ENCODE measurements around the gene MORN1. TPM values are rescaled to one million over a fixed set of nuclear protein-coding genes. Genes with fewer than 3 reads are reported as not detected.

MORN1 gene
- total RNA-seq, 6 experiments from 2014 or later = 3.1 to 7.1 (median 4.5) TPM

- ATAC-seq = no peak
- TF ChIP-seq POLR2A (IDR thresholded peaks at IDR 0.05) (no peak), CTCF (IDR thresholded peaks at IDR 0.05) (no peak)
- Histone ChIP-seq H3K27me3 (no peaks in the 10 kb centered on the region), H3K9me3 (no peaks in the 10 kb centered on the region), H3K27ac (no peak overlapping the region), H3K36me3 (no peaks in the 10 kb centered on the region), H3K4me3 (no peak overlapping the region), H3K4me1 (no peaks in the 10 kb centered on the region)
- WGBS (ENCODE audit: insufficient coverage, low coverage, low lambda C conversion rate, missing lambda C conversion rate) = 80% methylated on average over 6 of the region's 21 CpGs
- DNase-seq = peak in 2 of 3 donors; percentile 17 to 45
- intact Hi-C loops (cut with DNase I) = no loop called here
These were observed 38.3 kb downstream of the MORN1 start for GRCh38 chr1:2352897-2353550.

- no peak overlapping the region for H3K27ac ChIP-seq
- DNase-seq = peak in 2 of 3 donors; percentile 13 to 42
- intact Hi-C loops (cut with DNase I) = no loop called here
- 95% methylated on average over 3 of the region's 11 CpGs for whole genome bisulfite sequencing (ENCODE audit: insufficient coverage, low coverage, low lambda C conversion rate, missing lambda C conversion rate)
- H3K27me3 ChIP-seq = no peaks in the 10 kb centered on the region
- TF ChIP-seq CTCF (IDR thresholded peaks at IDR 0.05) = no peak
- no peak for TF ChIP-seq POLR2A (IDR thresholded peaks at IDR 0.05)
- H3K36me3 ChIP-seq = no peaks in the 10 kb centered on the region
- no peaks in the 10 kb centered on the region for H3K4me1 ChIP-seq
- no peak for ATAC-seq
- no peaks in the 10 kb centered on the region for H3K9me3 ChIP-seq
- no peak overlapping the region for H3K4me3 ChIP-seq
These were observed 38.9 kb downstream of the MORN1 start for GRCh38 chr1:2352341-2352896.

DNA sequence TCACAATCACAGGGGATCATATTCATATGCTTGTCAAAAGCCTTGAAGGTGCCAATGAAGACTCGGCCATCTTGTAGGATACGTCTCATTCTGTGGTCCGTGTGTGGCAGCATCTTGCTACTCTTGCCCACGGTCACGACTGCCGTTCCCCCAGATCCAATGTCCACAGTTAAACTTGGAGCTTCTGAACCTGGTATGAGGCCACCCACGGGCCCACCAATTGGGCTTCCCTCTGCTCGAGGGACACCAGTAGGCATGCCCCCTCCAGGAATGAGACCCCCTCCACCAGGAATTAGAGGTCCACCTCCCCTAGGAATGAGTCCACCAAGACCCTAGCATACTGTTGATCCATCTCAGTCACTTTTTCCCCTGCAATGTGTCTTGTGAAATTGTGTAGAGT, 39.6 kb downstream of the MORN1 start:
- intact Hi-C loops (cut with DNase I) = no loop called here
- TF ChIP-seq POLR2A (IDR thresholded peaks at IDR 0.05) = no peak
- TF ChIP-seq CTCF (IDR thresholded peaks at IDR 0.05) = no peak
- no peaks in the 10 kb centered on the region for H3K4me1 ChIP-seq
- H3K36me3 ChIP-seq = no peaks in the 10 kb centered on the region
- no peak for ATAC-seq
- H3K27me3 ChIP-seq = no peaks in the 10 kb centered on the region
- no CpG with 5 or more reads among the region's 8 CpGs for WGBS (ENCODE audit: insufficient coverage, low coverage, low lambda C conversion rate, missing lambda C conversion rate)
- peak in 1 of 3 donors; percentile 4 for DNase-seq
- no peak overlapping the region for H3K4me3 ChIP-seq
- no peak overlapping the region for H3K27ac ChIP-seq
- no peaks in the 10 kb centered on the region for H3K9me3 ChIP-seq

DNA sequence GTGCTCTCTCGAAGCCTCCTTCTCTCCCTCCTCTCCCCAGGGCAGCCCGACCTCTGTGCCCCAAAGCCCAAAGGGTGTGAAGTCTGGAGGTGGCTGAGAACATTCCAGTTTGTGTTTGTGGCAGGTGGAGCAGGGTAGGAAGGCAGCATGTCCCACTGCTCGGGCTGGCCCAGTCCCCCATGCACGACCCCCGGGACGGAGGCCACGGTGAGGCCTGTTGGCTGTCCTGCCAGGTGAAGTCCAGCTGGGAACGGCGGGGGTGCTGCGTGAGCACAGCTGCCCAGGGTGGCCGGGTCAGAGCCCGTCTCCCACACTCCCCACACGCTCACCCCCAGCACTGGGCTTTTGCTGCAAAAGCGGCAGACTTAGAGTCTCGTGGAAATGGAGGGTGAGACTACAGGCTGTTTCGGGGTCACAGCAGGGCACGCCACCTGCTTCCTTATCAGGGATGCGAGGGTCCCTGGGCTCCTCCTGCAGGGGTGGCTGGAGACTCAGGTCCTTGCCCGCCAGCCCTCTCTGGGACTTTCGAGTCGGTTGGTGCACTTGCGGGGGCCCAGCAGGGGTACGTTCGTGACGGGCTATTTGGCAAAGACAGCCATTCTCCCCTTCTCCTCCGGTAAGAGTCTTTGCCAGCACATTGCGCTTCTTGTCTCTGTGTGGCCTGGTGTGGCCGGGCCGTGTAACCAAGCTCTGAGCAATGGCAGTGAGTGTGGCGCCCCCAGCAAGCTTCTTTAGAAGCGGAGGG, 40.3 kb downstream of the MORN1 start:
- 71% methylated on average over 5 of the region's 31 CpGs for WGBS (ENCODE audit: insufficient coverage, low coverage, low lambda C conversion rate, missing lambda C conversion rate)
- no peak overlapping the region for H3K4me3 ChIP-seq
- no peaks in the 10 kb centered on the region for H3K4me1 ChIP-seq
- no peaks in the 10 kb centered on the region for H3K36me3 ChIP-seq
- TF ChIP-seq CTCF (IDR thresholded peaks at IDR 0.05) (no peak), POLR2A (IDR thresholded peaks at IDR 0.05) (no peak)
- ATAC-seq = no peak
- H3K27ac ChIP-seq = no peak overlapping the region
- no peaks in the 10 kb centered on the region for H3K9me3 ChIP-seq
- no peaks in the 10 kb centered on the region for H3K27me3 ChIP-seq
- intact Hi-C loops (cut with DNase I) = no loop called here
- DNase-seq = peak in 2 of 3 donors; percentile 16 to 38

All from right lobe of liver (tissue), 6 donors.